Breast epithelium (tissue), 3 donors: ENCODE measurements around the gene DIS3L2.

Experiments
- POLR2AphosphoS5 ChIP-seq, 3 donors: sonication (generic); formaldehyde crosslinking; IDR thresholded peaks; one replicate each; pipeline ENCODE4 v1.6.1; 2017; ENCODE audit warnings: antibody characterized with exemption in 3 of 3
- TF ChIP-seq, protein P1 (sequence below), 3 donors: fragments of 450-650 bp; IDR thresholded peaks; one replicate each; pipeline ENCODE4 v1.5.1; 2016 to 2017; ENCODE audit warnings: antibody characterized with exemption in 3 of 3, mild to moderate bottlenecking in 3 of 3, moderate library complexity in 3 of 3

GRCh38 chr2:232382331-232383225, 421.1 kb downstream of the DIS3L2 start:
- TF ChIP-seq, protein P1, sequence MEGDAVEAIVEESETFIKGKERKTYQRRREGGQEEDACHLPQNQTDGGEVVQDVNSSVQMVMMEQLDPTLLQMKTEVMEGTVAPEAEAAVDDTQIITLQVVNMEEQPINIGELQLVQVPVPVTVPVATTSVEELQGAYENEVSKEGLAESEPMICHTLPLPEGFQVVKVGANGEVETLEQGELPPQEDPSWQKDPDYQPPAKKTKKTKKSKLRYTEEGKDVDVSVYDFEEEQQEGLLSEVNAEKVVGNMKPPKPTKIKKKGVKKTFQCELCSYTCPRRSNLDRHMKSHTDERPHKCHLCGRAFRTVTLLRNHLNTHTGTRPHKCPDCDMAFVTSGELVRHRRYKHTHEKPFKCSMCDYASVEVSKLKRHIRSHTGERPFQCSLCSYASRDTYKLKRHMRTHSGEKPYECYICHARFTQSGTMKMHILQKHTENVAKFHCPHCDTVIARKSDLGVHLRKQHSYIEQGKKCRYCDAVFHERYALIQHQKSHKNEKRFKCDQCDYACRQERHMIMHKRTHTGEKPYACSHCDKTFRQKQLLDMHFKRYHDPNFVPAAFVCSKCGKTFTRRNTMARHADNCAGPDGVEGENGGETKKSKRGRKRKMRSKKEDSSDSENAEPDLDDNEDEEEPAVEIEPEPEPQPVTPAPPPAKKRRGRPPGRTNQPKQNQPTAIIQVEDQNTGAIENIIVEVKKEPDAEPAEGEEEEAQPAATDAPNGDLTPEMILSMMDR (IDR thresholded peaks at IDR 0.05) = no peak
- no peak for TF ChIP-seq POLR2AphosphoS5 (IDR thresholded peaks at IDR 0.05)
